Muscle of leg (tissue), 11 donors: ENCODE data around the gene CPNE2. TPM values are rescaled to one million over a fixed set of nuclear protein-coding genes. Genes with fewer than 3 reads are reported as not detected.
"Not testable (repeated sequence)": the region's sequence is repeated elsewhere in the genome, so short reads cannot be mapped to it uniquely, and the experiment has no call there.

Source experiments
- DNase-seq: peaks from one replicate; pipeline ENCODE4 v3.0.0; 2013
- H3K27ac ChIP-seq: one replicate; pipeline ENCODE4 v1.5.1; 2013; ENCODE audit warnings: mild to moderate bottlenecking, low read length, control low read depth
- H3K27me3 ChIP-seq: one replicate; pipeline ENCODE4 v1.6.1; 2013; ENCODE audit warnings: low read length; ENCODE audit not compliant: control insufficient read depth, insufficient read depth
- H3K36me3 ChIP-seq: one replicate; pipeline ENCODE4 v1.6.1; 2013; ENCODE audit warnings: low read length; ENCODE audit not compliant: control insufficient read depth, insufficient read depth
- H3K4me1 ChIP-seq: one replicate; pipeline ENCODE4 v1.6.1; 2013; ENCODE audit warnings: low read length; ENCODE audit not compliant: control insufficient read depth, insufficient read depth
- H3K4me3 ChIP-seq: one replicate; pipeline ENCODE4 v1.5.1; 2013; ENCODE audit warnings: low read length, control low read depth
- H3K9me3 ChIP-seq: replicated peaks from 2 replicates; pipeline ENCODE4 v1.6.1; 2013; ENCODE audit warnings: low read depth, low read length; ENCODE audit not compliant: control insufficient read depth
- WGBS: methylation state at CpG from one replicate; pipeline ENCODE4 v1.1.5; 2013; ENCODE audit warnings: missing lambda C conversion rate; ENCODE audit not compliant: insufficient coverage; 5-methylcytosine and 5-hydroxymethylcytosine counted together
- polyA plus RNA-seq, 8 donors: library from polyadenylated mRNA; unstranded; fragments of 120-200 nt; gene quantifications; one replicate each; pipeline versions ENCODE4 v1.2.1 to v1.2.3, GENCODE V29; 2013; ENCODE audit warnings: inconsistent platforms in 1 of 8, low replicate concordance in 1 of 8; ENCODE audit not compliant: insufficient read length in 8 of 8, insufficient read depth in 1 of 8
- total RNA-seq: library from RNA; stranded (reverse); fragments of 120-200 nt; gene quantifications from one replicate; pipeline ENCODE4 v1.2.4, GENCODE V29; 2013

The CPNE2 gene
- total and polyA plus RNA-seq, 9 donors = 14.8 to 34.2 (median 28.2) TPM

DNA sequence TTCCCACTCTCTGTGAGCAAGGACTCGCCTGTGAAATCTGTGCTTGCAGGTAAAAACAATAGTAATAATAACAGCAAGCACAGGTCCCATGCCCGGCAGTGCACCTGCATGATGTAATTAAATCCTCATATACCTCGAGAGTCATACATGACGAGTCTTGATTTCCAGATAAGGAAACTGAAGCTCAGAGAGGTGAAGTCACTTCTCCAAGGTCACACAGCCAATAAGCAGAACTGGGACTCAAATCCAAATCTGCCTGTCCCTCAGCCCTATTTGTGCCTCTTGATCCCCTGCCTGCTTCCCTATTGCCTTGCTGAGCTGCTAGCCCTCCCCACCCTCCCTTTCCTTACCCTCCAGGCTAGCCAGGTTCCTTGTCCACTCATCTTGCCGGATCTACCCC, 38.0 kb upstream of the CPNE2 start:
- Histone ChIP-seq H3K4me1 (no peaks in the 10 kb centered on the region), H3K36me3 (peaks cover 18% of the 10 kb centered on the region)
- WGBS = 88% methylated on average over 3 of the region's 5 CpGs

GRCh38 chr16:57054771-57055170, 37.6 kb upstream of the CPNE2 start:
- Histone ChIP-seq H3K36me3 (peaks cover 18% of the 10 kb centered on the region), H3K4me1 (no peaks in the 10 kb centered on the region), H3K27me3 (no peaks in the 10 kb centered on the region), H3K4me3 (no peak overlapping the region), H3K27ac (no peak overlapping the region), H3K9me3 (no peaks in the 10 kb centered on the region)
- 79% methylated on average over 7 of the region's 7 CpGs for WGBS
- DNase-seq = no peak

More for the DNA sequence above, 38.0 kb upstream of the CPNE2 start:
- no peak for DNase-seq
- no peaks in the 10 kb centered on the region for H3K9me3 ChIP-seq
- no peak overlapping the region for H3K4me3 ChIP-seq
- H3K27me3 ChIP-seq = no peaks in the 10 kb centered on the region
- no peak overlapping the region for H3K27ac ChIP-seq

- no peak for DNase-seq
- 67% methylated on average over 4 of the region's 6 CpGs for WGBS
- no peaks in the 10 kb centered on the region for H3K27me3 ChIP-seq
- H3K4me3 ChIP-seq = no peak overlapping the region
- H3K36me3 ChIP-seq = peaks cover 18% of the 10 kb centered on the region
- H3K27ac ChIP-seq = no peak overlapping the region
- peaks cover under 1% of the 10 kb centered on the region for H3K4me1 ChIP-seq
- H3K9me3 ChIP-seq = no peaks in the 10 kb centered on the region
Measured at GRCh38 chr16:57055671-57056070, 36.7 kb upstream of the CPNE2 start.

GRCh38 chr16:57058291-57058861, 34.0 kb upstream of the CPNE2 start:
- 72% methylated on average over 7 of the region's 9 CpGs for WGBS
- no peaks in the 10 kb centered on the region for H3K9me3 ChIP-seq
- H3K36me3 ChIP-seq = peaks cover 20% of the 10 kb centered on the region
- H3K4me1 ChIP-seq = peaks cover 16% of the 10 kb centered on the region
- no peaks in the 10 kb centered on the region for H3K27me3 ChIP-seq
- H3K27ac ChIP-seq = no peak overlapping the region
- DNase-seq = no peak
- H3K4me3 ChIP-seq = no peak overlapping the region

DNA sequence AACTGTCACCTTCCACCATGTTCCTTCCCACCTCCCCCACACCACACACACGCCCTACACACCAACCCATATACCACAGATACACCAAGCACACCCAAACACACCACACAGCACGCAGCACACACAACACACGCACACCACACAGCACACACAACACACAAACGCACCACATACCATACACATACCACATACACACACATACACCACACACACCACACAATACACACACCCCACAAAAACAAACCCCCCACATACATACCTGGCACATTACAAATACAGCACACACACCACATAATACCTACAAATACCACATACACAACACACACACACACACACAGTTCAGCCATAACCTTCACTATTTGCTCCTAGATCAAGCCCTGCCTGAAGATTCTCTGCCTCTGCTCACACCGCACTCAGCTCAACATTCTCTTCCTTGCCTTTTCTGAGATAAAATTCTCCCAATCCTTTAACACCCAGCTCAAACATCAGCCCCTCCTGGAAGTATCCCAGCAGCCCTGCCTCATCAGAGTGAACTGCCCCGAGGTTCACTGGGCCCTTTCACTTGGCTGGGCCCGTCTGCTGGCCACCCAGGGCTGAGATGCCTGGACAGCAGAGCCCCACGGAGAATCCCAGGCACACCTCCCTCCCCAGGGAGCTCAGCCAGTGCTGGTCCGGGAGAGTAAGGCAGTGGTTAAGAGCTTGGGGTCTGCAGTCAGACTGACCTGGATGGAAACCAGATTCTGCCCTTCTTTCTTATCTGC, 31.9 kb upstream of the CPNE2 start:
- WGBS = 79% methylated on average over 6 of the region's 9 CpGs
- no peaks in the 10 kb centered on the region for H3K27me3 ChIP-seq
- peaks cover 20% of the 10 kb centered on the region for H3K36me3 ChIP-seq
- peak overlapping the region; percentile 81 for H3K27ac ChIP-seq
- H3K4me3 ChIP-seq = no peak overlapping the region
- H3K9me3 ChIP-seq = no peaks in the 10 kb centered on the region
- DNase-seq = no peak
- peaks cover 16% of the 10 kb centered on the region for H3K4me1 ChIP-seq

DNA sequence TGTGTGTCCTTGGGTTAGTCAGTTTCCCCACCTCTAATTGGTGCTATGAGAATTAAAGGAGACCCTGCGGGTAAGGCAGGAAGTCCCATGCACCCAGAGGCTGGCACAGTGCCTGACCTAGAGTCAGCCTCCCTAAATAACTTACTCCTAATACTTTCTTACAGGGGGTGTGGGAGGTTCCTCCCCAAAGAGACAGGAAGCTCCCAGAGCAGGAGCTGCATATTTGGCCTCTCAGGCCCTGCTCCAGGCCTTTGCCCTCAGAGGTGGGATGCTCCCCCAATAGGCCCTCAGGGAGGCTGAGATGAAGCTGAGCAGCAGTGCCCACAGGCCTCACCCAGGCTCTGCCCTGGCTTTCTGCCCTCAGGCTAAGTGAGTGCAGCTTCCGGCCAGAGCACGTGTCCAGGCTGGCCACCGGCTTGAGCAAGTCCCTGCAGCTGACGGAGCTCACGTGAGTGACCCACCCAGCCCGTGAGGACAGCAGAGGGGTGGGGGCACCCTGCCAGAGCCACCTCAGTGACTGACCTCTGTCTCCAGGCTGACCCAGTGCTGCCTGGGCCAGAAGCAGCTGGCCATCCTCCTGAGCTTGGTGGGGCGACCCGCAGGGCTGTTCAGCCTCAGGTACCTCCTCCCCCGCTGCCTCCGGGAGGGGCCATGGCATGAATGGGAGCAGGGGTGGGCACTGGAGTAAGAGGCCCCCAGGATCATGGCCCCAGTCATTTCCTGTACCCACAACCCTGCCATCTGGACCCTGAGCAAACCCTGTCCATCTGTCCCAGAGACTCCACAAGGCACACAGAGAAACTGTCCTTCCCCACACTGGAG, 31.1 kb upstream of the CPNE2 start:
- peak; percentile 77 for DNase-seq
- Histone ChIP-seq H3K4me3 (no peak overlapping the region), H3K36me3 (peaks cover 15% of the 10 kb centered on the region)

DNA sequence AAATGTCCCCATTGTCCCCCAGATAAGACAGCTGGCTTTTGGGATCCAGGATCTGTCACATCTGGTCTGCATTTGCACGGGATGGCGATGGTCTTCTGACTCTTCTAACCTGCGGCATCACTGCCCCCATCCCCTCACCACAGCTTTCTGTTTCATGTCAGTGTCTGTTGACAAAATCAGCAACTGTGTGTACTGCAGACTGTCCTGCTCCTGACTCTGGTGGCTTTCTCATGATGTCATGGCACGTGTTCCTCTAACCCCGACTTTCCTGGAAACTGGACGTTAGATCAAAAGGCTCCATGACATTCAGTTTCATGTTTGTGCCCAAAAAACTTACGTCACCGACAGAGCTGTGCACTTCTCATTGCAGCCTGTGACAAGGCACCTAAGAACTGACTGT, 30.1 kb upstream of the CPNE2 start:
- Histone ChIP-seq H3K27me3 (no peaks in the 10 kb centered on the region), H3K36me3 (peaks cover 15% of the 10 kb centered on the region), H3K4me1 (peaks cover 16% of the 10 kb centered on the region), H3K4me3 (no peak overlapping the region), H3K27ac (peak overlapping the region; percentile 81), H3K9me3 (no peaks in the 10 kb centered on the region)
- peak; percentile 83 for DNase-seq
- WGBS = 11% methylated on average over 8 of the region's 8 CpGs

More for the DNA sequence above, 31.1 kb upstream of the CPNE2 start:
- Histone ChIP-seq H3K9me3 (no peaks in the 10 kb centered on the region), H3K27ac (peak overlapping the region; percentile 81), H3K4me1 (peaks cover 16% of the 10 kb centered on the region), H3K27me3 (no peaks in the 10 kb centered on the region)
- 28% methylated on average over 9 of the region's 11 CpGs for WGBS

- H3K27ac ChIP-seq, DNase-seq, H3K4me3 ChIP-seq, H3K9me3 ChIP-seq, H3K27me3 ChIP-seq: not testable (repeated sequence)
- Histone ChIP-seq H3K36me3 (peaks cover 10% of the 10 kb centered on the region), H3K4me1 (peaks cover 16% of the 10 kb centered on the region)
- WGBS = 42% methylated on average over 2 of the region's 8 CpGs
Measured at GRCh38 chr16:57063189-57063588, 29.2 kb upstream of the CPNE2 start.

GRCh38 chr16:57064995-57065394, 27.4 kb upstream of the CPNE2 start:
- Histone ChIP-seq H3K9me3 (no peaks in the 10 kb centered on the region), H3K27me3 (no peaks in the 10 kb centered on the region), H3K36me3 (peaks cover 6% of the 10 kb centered on the region), H3K4me3 (no peak overlapping the region), H3K27ac (no peak overlapping the region), H3K4me1 (peaks cover 16% of the 10 kb centered on the region)
- no peak for DNase-seq
- 100% methylated on average over 2 of the region's 5 CpGs for WGBS

DNA sequence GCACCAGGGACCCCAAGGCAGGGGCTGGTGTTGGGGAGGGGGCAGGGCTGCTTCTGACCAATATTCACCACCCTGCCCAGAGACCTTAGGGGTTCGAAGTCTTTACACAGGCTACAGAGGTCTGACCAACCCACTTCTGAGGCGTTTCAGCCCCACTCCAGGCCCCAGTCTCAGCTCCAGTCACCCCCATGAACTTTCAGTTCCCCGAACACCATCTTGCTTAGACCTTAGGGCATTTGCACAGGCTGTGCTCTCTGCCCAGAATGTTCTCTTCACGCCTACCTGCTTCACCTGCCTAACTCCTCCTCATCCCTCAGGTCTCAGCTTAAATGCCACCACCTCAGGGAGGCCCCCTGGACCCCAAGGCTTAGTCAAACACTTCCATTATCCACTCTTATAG, 25.8 kb upstream of the CPNE2 start:
- Histone ChIP-seq H3K4me3 (no peak overlapping the region), H3K27me3 (no peaks in the 10 kb centered on the region)
- 75% methylated on average over 4 of the region's 4 CpGs for WGBS

More for the DNA sequence above, 25.8 kb upstream of the CPNE2 start:
- no peaks in the 10 kb centered on the region for H3K9me3 ChIP-seq
- H3K4me1 ChIP-seq = peaks cover 6% of the 10 kb centered on the region
- peaks cover 6% of the 10 kb centered on the region for H3K36me3 ChIP-seq
- H3K27ac ChIP-seq = no peak overlapping the region
- no peak for DNase-seq
